DMS79 (cell line): Measurements from ENCODE around the gene SPSB3.

Experiments used
- DNase-seq: peaks from one replicate; lab custom pipeline; 2025; lab: John Stamatoyannopoulos, UW

Gene SPSB3

GRCh38 chr16:1763521-1764511 is 18.6 kb downstream of the SPSB3 start:
- no peak for DNase-seq

DNA sequence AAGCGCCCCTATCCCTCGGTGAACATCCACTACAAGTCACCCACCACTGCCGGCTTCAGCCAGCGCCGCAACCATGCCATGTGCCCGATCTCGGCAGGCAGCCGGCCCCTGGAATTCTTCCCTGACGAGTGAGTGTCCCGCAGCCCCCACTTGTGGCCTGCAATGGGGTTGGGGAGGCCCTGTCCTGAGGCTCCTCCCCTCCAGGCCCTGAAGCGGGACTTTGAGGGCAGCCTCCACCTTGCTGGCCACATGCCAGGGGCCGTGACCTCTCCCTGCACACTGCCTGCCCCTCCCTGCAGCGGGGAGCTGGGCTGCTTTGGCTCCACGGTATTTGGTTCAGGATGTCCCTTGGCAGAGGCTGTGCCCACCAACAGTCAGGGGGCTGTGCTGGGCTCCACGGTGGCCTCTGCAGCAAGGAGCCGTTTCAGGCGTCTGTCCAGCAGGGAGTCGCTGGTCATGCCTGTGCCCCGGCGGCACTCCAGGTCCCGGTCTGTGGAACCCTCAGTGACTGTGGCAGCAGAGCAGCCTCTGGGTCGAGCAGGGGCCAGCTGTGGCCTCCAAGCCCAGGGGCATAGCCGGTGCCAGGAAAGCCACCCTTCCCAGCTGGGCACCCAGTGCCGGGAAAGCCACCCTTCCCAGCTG is 19.4 kb downstream of the SPSB3 start:
- DNase-seq: no peak

- no peak for DNase-seq
Observed at GRCh38 chr16:1762196-1762878, 20.0 kb downstream of the SPSB3 start.

GRCh38 chr16:1761751-1762150 is 20.6 kb downstream of the SPSB3 start:
- no peak for DNase-seq

DNA sequence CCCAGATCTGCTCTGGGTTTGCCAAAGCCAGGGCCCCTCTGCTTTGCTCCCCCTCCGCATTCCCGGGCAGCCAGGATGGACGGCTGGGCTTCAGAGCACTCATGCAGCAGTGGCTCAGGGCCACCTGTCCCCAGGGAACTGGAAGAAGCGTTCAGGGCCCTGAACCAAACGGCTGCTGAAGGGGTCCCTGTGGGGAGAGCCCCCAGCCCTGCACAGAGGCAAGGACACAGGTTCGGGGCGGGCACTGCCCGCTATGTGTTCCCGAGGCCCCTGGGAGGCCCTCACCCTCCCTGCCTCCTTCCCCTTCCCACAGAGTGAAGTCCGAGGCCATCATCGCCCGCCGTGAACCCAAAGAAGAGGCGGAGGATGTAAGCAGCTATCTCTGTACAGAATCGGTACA is 21.5 kb downstream of the SPSB3 start:
- DNase-seq: no peak

- DNase-seq: no peak
Observed at GRCh38 chr16:1759511-1759910, 22.9 kb downstream of the SPSB3 start.

GRCh38 chr16:1758923-1759322 is 23.4 kb downstream of the SPSB3 start:
- DNase-seq: no peak

DNA sequence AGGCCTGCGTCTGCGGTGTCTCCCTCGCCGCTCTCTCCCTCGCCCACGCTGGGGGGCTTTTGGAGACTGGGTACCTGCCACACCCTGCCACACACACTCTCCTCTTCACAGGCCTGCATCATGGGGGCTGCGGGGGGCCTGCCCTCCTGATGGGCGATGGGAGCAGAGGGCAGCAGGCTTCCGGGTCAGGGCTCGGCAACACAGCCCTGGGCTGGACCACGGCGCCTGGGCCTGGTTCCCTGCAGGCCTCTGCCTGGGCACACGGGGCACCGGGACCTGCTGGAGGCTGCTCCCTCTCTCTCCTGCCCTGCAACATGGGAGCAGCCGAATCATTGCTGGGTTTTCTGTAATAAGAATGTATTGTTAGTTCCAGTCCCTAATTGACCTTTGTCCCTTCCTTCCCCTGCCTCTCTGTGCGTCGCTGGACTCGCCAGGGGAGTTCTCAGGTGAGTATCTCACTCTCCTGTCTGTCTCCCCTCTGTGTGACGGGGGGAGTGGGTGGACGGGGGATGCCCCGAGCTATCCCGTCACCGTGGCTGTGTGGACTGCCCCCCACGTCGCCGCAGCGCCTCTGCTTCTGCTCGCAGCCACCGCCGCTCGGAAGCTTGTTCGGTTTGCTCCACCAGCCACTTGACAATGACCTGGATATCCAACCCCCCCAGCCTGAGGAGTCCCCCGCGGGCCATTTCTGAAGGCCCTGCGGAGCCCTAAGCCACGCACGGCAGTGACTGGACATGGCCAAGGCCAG is 24.5 kb downstream of the SPSB3 start:
- no peak for DNase-seq

DNA sequence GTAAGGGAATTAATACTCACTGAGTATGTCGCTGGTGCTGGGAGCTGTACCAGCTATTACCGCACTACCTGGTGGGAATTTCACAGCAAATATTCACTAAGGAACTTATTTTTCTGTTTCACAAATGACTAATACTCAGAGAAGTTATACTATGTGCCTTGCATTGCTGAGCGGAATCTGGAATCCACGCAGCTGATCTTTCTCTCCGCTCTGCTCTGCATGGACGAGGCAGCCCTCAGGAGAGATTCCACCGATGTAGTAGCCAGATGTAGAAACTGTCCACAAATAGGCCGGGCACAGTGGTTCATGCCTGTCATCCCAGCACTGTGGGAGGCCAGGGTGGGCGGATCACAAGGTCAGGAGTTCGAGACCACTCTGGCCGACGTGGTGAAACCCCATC is 28.2 kb downstream of the SPSB3 start:
- no peak for DNase-seq

GRCh38 chr16:1752853-1753252 is 29.5 kb downstream of the SPSB3 start:
- DNase-seq: no peak

GRCh38 chr16:1751946-1752345 is 30.4 kb downstream of the SPSB3 start:
- no peak for DNase-seq

DNA sequence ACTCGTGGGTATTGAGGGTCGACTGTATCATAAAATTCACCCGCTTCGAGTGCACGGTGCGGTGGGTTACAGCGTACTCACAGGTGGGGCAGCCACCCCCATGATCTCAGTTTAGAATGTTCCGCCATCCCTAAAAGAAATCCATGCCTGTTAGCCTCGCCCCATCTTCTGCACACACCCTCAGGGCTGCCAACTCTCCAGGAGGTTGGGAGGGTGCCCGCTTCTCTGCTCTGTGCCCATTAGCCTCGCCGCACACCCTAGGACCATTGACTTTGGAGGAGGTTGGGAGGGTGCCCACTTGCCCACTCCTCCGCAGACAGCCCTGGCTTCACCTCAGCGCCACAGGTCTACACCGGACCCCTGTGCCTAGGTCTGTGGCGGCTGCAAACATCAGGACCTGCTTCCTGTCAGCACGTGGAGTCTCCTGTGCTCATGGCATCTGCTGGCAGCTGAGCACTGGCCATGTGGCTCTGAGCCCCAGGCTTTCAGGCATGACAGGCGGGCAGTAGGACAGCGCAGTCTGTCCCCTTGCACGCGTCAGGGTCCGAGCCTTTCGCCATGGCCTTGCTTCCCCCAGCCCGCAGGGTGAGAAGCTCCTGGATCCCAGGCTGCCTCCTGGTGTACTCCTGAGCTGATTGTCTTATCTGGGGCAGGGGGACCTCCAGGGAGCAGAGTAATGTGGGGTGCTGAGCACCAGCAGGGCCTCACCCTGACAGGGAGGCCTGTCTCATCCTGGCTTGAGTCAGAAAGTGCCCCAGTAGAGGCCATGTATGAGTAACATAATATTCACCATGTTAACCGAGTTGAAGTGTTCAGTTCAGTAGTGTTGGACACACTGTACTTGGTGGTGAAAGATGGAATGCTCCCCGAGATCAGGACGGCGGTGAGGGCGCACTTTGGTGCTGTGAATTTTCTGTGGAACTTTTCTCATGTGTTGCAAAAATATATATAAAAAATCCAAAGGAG is 32.9 kb downstream of the SPSB3 start:
- no peak for DNase-seq

GRCh38 chr16:1747934-1748333 is 34.4 kb downstream of the SPSB3 start:
- DNase-seq: no peak

GRCh38 chr16:1746693-1747195 is 35.6 kb downstream of the SPSB3 start:
- DNase-seq: no peak

DNA sequence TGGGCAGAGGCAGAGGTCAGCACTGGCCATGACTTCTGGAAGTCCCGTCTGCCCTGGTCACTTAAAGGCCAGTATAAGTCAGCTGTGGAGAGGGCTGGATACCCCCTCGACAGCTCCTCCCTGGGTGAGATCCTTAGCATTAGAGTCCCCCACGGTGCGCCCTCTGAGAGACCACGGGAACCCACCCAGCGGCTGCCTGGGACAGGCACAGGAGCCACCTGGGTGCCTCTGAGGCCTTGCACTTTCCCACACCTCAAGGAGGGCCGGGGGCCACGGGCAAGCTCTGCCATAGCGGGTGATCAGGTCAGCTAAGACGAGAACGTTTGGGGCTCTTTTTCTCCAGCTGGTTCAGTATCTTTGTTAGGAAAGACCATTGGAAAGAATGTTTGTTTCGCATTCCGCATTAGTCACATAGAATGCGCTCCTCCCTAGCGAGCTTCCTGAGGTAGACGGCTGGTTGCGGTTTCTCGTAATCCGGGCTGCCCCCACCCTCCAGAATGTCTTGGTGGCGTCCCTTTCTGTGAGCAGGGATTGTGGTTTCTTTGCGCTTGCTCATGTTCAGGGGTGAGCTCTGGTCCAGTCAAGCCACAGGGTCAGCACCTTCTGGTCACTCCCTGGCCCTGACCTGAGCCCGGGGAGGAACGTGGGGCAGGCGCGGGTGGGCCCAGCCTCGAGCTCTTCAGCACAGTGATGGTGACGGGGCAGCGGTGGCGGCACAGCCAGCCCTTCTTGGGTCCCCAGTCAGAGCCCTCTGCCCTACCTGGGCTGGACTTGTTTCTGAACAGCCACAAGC is 36.3 kb downstream of the SPSB3 start:
- DNase-seq: no peak

- no peak for DNase-seq
Observed at GRCh38 chr16:1745181-1745899, 37.0 kb downstream of the SPSB3 start.

- no peak for DNase-seq
Observed at GRCh38 chr16:1744338-1744840, 38.0 kb downstream of the SPSB3 start.

DNA sequence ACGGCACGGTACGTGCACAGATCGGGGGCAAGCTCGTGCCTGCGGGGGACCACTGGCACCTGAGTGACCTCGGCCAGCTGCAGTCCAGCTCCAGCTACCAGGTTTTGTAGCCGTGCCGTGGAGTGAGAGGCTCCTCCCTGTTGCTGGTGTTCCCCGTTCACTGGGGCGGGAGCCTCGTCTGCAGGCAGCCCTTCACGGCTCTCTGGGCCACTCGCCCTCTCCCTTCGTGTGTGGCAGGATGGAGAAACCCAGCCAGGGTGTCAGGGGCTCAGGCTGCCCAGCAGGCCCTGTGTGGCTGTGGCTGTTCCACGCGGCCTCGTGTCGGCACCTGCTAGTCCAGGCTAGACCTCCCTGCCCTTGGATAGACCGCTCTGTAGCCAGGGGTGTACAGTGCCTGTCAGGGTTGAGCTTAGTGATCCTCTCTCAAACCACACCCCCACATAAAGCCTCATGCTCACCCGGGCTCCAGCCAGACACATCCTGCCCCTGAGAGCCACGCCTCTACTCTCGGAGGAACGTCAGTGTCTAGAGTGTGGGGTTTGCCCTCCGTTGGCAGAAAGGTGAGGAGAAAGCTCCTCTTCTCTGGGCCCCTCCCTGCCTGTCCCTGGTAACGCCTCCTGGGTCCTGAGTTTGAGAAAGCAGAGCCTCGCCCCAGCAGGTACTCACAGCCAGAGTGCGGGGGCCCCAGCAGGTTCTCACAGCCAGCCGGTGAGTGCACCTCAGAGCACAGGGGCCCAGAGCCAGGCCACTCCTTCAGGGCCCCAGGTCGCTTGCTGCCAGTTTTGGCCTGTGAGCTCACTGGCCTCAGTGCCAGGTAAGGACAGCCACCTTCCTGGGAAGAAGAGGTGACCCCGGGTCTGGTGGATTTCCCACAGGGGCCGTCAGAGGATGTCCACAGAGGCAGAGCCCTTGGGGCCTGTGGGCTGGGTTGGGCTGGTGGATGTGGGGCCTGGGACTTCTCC is 38.7 kb downstream of the SPSB3 start:
- no peak for DNase-seq
